Measurements from ENCODE around the gene ATP5PD.

GRCh38 chr17:75093548-75094158 is 46.9 kb upstream of the ATP5PD start:
- TF ChIP-seq CTCF (IDR thresholded peaks at IDR 0.05) (no peak), POLR2A (IDR thresholded peaks at IDR 0.05) (no peak)
